Measurements from ENCODE around the gene NLRX1.
"Not testable (repeated sequence)": the region's sequence is repeated elsewhere in the genome, so short reads cannot be mapped to it uniquely, and the experiment has no call there.

NLRX1 gene, protein sequence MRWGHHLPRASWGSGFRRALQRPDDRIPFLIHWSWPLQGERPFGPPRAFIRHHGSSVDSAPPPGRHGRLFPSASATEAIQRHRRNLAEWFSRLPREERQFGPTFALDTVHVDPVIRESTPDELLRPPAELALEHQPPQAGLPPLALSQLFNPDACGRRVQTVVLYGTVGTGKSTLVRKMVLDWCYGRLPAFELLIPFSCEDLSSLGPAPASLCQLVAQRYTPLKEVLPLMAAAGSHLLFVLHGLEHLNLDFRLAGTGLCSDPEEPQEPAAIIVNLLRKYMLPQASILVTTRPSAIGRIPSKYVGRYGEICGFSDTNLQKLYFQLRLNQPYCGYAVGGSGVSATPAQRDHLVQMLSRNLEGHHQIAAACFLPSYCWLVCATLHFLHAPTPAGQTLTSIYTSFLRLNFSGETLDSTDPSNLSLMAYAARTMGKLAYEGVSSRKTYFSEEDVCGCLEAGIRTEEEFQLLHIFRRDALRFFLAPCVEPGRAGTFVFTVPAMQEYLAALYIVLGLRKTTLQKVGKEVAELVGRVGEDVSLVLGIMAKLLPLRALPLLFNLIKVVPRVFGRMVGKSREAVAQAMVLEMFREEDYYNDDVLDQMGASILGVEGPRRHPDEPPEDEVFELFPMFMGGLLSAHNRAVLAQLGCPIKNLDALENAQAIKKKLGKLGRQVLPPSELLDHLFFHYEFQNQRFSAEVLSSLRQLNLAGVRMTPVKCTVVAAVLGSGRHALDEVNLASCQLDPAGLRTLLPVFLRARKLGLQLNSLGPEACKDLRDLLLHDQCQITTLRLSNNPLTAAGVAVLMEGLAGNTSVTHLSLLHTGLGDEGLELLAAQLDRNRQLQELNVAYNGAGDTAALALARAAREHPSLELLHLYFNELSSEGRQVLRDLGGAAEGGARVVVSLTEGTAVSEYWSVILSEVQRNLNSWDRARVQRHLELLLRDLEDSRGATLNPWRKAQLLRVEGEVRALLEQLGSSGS

DNA sequence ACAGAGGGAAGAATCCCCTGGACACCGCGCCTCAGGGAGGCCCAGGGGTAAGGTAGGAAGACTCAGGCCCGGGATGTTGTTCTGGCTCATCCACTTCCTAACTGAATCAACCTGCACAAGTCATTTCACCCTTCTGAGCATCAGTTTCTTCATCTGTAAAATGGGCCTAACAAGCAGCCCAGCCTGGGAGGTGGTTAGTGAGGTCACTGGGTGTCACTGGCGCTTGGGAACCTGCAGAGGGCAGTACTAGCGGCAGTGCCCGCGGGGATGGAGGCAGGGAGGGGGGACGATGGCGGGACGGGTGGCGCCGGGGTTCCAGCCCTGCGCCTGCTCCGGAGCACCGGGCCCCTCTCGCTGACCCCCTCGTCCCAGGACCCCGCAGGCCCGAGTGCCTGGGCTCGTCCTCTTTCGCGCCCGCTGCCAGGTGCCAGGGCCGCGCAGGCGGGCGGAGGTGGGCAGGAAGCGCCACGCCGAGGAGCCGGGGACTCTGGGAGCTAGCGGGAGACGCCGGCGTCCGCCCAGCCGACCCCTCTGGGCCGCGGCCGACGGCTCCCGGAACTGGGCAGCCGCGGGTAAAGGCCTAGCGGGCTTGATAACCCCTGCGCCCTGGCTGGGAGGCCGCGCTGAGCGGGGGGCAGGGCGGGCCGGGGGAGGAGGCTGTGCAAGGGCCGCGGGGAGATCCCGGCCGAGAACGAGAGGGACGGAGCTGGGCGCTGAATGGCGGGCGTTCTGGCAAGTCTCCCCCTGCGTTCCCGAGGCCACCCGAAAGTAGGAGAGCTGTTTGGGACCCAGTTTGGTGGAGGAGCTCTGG lies at the start of gene NLRX1:
NLRX1 (plus strand) TSS at position 255 of the 811 bp plus-strand sequence. CDS start 2,679 bp downstream, outside the sequence.
- peak; percentile 85 to 86 for DNase-seq

DNA sequence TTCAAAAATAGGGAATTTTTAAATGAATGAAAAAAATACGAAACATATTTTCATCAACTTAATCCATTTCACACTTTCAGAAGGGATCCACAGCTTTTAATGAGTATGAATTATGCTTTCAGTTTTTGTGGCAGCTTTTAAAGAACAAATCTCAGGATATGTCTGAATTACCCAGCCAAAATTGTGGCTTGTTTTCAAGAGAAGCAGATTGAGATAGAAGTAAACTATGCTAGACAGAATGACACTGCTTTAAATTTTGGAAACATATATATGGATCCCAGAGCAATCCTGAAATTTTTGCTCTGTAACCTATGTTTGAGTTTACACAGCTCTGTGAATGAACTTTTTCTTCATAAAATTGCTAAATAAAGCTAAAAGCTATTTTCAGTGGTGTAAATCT lies 49.6 kb upstream of the NLRX1 start:
- no peak for DNase-seq

DNA sequence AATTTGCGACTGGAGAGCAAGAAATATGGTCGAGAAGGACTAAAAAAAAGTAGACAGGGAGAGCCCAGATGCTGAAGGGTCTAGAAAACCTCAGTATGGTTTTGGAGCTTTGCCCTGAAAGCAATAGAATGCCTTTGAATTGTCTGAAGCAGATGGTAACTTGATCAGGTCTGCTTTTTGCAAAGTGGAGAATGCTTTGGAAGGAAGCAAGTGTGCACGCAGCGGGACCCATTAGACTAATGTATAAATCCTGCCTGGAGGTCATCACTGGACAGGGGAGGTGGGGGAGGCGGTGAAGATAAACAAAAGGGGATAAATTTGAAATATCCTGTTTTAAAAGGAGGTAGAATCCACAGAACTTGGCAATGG lies 47.9 kb upstream of the NLRX1 start:
- no peak for DNase-seq

DNA sequence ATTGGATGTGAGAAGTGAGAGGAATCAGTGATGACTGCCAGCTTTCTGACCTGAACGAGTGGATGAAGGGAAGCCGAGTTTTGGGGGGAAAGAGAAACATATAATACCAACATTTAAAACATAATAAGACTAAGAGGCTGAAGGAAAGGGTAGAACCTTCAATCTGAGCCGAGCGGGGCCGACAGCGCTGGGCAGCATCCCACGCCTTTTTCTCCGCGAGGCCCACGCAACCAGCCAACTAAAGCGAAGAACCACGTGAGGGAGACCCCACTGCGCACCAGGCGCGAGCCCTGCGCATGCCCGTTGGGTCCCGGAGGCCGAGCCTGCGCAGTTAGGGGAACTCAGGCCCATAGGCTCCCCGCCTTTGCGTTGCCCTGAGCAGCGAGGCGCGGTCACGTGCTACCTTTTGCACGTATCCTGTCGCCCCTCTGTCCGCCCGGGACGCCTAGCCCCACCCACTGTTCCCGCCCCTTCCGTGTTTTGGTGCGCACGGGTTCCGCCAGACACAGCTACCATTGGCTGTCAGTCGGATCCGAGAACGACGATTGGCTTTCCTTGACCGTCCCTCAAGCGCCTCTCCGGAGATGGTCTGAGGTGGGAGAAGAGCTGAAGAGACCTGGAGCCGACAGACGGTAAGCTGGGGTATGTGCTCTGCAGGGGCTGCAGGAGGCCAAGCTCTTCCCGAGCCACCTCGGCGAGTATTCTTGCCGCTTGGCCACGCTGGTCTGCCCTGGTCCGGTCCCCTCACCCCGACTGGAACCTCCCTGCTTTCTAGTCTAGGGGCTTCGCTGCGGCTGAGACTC lies 47.3 kb upstream of the NLRX1 start, which contains the start of gene HINFP:
HINFP (plus strand) TSS at position 573 of the 803 bp plus-strand sequence. CDS start 5,365 bp downstream, outside the sequence.
- DNase-seq = peak; percentile 99 to 100

DNA sequence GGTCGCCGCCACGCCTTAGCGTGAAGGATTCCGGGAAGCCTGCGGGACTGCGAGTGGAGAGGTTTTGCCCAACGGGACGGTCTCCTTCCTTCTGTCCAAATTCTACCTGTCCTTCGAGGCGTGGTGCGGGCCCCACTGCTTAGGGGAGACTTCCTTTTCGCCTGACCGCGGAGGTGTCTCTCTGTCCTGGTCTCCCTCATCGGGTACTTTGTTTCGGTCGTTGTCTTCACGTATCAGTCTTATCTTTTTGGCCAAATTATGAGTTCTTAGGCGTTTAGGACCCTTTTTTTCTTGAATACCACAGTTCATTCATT lies 46.8 kb upstream of the NLRX1 start:
- no peak for DNase-seq

DNA sequence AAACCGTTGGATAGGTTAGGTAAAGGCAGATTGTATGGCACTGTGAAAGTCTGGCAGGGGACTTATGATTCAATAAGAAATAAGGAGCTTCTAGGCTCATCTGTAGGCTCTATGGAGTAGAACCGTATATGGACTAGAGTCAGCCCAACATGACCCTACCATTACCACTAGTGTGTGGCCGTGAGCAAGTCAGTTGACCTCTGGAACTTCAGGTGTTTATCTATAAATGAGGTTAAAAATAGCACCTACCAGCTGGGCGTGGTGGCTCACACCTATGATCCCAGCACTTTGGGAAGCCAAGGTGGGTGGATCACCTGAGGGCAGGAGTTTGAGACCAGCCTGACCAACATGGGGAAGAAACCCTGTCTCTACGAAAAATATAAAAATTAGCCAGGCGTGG lies 42.7 kb upstream of the NLRX1 start:
- DNase-seq = no peak

DNA sequence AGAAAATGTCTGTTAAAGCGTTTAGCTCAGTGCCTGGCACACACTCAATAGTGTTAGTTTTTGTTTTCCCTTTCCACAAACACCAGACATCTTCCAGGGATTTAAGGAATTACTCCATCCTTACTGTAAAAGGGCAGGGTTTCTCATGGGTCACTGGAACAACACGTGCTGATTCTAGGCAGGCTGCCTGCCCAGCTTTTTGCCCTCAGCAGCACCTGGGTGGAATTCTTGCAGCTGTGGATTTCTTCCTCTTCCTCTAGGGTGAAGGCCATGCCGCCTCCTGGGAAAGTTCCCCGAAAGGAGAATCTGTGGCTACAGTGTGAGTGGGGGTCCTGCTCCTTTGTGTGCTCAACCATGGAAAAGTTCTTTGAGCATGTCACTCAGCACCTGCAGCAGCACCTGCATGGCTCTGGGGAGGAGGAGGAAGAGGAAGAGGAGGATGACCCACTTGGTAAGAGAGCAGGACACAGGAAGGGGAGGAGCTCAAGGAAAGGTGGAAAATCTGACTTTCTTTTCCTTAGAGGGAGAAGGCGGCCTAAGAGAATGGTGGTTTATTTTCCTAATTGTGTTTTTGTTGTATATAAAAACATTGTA lies 41.8 kb upstream of the NLRX1 start:
- DNase-seq = no peak

DNA sequence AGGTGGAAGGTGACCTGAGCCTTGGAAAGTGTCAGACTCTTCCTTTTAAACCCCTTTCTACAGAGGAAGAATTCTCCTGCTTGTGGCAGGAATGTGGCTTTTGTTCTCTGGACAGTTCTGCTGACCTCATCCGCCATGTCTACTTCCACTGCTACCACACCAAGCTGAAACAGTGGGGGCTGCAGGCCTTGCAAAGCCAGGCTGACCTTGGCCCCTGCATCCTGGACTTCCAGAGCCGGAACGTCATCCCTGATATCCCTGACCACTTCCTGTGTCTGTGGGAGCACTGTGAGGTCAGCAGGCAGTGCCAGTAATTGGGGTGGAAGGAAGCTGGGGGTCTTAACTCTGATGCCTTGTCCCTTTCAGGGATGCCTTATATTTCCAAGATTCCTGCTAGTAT lies 37.9 kb upstream of the NLRX1 start:
- no peak for DNase-seq

DNA sequence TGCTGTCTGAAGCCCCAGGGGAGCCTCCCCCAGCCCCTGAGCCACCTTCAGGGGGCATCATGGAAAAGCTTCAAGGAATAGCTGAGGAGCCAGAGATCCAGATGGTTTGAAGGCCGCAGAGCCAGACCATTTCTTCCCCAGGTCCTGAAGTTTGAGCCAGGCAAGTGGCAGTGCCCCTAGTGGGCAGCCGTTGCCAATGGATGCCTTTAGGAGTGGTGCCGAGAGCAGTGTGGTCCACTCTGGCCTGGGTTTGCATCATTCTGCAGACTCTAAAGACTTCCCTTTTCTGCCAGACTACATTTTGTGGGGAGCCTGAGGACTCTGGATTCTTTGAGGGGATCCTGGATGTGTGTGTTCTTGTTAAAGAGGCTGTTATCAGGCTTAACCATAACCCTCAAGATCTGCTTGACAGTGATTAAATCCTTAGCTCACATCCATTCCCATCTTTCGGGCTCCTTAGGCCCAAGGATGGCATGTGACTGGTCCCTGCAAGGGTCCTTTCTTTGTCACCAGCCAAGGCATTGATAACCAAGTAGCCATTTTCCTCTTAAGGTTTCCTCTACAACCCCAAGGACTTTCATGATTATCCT lies 34.0 kb upstream of the NLRX1 start:
- peak in 1 of 2 donors; percentile 37 for DNase-seq

DNA sequence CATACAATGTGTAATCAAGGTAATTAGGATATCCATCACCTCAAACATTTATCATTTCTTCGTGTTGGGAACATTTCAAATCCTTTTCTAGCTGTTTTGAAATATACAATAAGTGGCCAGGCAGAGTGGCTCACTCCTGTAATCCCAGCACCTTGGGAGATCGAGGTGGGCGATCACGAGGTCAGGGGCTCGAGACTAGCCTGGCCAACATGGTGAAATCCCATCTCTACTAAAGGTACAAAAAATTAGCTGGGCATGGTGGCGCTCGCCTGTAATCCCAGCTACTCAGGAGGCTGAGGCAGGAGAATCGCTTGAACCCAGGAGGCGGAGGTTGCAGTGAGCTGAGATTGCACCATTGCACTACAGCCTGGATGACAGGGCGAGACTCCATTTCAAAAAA lies 29.2 kb upstream of the NLRX1 start:
- not testable (repeated sequence) for DNase-seq

DNA sequence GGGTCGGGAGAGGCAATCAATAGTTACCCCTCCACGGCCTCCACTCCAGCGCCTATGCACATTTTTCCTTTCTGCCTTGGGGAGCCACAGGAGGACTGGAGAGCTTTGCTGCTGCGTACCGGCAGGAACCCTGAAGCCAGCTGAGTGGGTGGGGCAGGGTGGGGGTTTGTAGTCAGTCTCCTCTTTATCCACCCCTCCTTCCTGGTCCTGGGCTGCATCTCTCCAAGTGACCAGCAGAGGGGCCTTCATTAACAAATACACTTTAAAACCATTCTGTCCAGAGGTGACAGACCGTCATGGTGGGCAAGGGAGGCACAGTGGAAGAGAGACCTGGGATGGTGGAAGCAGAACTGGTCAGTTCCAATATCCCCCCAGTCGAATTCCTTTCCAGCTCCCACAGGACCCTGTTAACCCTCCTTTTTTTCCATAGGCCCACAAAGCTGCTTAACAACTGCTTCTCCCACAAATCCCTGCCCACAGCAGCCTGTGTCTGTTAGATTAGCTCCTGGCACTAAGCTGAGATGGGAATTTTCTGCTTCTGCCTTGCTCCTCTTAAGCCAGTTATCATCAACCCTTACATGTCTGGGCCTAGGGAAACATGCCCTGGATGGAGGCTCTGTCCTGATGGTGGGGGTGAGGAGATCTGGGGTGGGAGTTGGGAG lies 23.6 kb upstream of the NLRX1 start:
- DNase-seq = peak; percentile 27 to 39

DNA sequence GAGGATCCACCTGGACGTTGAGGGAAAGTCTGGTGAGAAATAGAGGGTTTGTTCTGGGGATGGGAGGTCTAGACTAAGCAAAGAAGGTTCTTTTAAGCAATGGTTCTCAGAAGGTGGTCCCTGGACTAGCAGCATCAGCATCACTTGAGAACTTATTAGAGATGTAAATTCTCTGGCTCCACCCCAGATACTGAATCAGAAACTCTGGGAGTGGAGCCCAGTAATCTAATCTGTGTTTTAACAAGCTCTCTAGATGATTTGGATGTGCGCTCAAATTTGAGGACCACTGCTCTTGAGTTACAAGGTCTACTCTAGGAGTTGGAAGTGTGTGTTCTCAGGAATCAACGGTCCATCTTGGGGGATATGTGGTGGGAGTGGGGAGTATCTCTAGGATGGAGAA lies 23.0 kb upstream of the NLRX1 start:
- DNase-seq = no peak

DNA sequence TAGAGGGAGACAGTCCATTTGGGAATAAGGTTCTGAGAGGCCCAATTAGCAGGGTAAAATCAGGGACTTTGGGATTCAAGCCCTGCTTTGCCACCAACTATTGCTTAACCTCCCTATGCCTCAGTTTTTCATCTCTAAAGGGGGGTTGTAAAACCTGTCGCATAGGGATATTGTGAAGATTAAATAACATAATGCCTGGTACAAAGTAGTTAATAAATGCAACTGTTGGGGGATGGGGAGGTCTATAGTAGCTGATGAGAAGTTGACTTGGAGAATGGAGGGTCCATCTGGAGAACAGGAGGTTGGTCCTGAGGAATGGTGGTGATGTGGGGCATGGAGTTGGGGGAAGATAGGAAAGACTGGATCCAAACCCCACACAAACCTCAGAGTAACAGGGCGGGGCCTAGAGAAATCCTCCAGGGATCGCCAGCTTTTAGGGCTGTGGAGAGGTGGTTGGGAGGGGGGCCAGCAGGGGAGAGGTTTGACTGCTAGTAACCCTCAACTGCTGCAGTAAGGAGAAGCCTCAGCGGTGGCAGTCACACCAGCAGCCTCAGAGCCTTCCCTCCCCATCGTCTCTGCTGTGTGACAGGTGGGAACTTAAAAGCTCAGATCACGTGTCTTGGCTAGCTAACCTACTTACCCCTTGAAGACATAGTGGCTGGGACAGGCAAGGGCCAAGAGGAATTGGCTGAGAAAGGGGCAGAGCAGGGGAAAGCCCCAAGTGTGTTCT lies 20.8 kb upstream of the NLRX1 start:
- DNase-seq = no peak

DNA sequence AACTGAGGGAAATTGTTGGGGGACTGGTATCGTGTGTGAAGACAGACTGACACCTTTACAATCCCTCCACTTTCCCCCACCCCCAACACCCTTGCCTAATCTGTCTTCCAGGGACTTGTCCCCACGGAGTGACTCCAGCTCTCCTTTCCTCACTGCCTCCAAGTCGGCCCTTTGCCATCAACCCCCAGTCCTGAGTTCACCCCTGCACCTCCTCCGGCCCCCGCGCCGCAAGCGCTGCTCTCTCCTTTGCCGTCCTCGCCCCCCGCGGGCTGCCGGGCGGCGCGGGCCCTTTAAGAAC lies 19.9 kb upstream of the NLRX1 start:
- DNase-seq = no peak

DNA sequence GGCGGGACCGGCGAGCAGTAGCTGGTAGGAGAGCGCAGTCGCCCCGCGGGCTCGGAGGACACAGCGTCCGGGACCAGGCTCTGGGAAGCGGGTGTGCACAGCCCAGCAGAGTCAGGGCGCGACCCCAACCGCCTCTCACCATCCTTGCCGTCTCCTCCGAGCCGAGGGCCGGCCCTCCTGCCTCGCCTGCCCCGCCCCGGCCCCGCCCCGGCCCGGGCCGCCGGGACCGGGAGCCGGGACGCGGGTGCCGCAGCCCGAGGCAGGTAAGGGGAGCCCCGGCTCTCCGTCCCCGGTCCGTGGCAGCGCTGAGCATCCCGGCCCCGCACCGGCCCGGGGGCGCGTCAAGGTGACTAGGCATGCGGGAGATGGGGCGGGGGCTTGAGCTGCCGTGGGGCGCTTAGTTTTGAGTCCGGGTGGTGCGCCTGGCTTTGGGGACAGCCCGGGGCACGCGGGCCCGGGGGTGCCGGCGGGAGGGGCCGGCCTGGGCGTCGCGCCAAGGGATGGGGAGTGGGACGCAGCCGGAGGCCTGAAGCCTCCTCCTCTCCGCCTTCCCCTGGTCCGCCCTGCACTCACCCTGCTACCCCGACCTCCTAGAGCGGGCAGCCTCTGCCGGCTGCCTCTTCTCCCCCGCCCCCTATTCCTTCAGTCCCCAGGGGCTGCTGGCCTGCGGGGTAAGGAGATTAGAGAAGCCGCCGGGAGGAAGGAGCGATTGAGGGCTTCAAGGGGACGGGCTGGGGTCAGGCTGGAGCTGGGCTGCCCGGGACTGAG lies 19.3 kb upstream of the NLRX1 start, which contains the start of gene ABCG4:
ABCG4 (plus strand) TSS at position 35 of the 768 bp plus-strand sequence. CDS start 914 bp downstream, outside the sequence.
- peak in 1 of 2 donors; percentile 18 for DNase-seq

DNA sequence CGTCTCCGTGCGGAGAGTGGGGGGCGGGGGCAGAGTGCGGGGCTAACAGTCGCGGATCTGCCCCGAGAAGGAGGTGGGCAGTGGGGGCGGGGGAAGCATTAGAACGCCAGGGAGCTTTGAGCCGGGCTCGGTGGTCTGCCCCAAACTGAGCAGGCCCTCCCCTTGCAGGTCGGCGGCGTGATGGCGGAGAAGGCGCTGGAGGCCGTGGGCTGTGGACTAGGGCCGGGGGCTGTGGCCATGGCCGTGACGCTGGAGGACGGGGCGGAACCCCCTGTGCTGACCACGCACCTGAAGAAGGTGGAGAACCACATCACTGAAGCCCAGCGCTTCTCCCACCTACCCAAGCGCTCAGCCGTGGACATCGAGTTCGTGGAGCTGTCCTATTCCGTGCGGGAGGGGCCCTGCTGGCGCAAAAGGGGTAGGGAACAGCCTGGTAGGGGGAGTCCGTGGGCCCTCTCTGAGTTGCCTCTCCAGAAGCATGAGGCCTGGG lies 18.7 kb upstream of the NLRX1 start:
- no peak for DNase-seq

DNA sequence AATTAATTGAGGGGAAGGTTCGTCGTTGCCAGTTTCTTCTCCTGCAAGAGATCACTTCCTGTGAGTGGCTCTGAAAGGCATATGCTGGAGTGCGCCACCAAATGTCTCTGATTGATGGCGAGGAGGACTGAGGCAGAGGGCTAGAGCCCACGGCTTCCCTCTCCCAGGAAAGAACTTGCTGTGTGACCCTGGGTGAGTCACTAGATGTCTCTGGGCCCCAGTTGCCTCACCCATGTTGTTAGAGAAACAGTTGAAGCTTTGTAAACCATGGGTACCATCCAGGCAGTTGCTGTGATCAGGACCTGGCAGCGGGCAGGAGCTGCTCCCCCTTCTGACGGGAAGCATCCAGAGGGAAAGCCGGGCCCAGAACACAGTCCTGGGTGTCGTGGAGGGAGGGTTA lies 16.5 kb upstream of the NLRX1 start:
- no peak for DNase-seq

DNA sequence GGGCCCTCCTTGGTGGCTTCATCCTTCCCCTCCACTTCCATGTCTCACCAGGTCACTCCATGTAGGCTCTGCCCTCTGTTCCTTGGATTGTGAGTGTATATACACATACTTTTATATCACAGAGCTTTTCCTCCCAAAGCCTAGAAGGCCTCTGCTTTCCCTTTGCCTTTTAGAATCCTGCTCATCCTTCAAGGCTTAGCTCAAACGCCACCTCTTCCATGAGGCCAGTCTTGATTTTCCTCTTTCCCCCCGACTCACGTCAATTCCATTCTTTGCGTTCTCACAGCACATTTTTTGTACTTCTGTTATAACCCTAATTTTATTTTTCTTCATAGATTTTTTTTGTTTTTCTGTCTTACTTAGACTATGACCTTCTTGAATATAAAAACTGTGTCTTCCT lies 15.9 kb upstream of the NLRX1 start:
- no peak for DNase-seq
